ENCODE measurements around the gene ITGB3BP. TPM values are rescaled to one million over a fixed set of nuclear protein-coding genes. Genes with fewer than 3 reads are reported as not detected.

The ITGB3BP gene
- polyA plus RNA-seq, 2 of the 4 experiments (the other 2 are of a cell fraction) = 31.6 to 45.8 TPM

DNA sequence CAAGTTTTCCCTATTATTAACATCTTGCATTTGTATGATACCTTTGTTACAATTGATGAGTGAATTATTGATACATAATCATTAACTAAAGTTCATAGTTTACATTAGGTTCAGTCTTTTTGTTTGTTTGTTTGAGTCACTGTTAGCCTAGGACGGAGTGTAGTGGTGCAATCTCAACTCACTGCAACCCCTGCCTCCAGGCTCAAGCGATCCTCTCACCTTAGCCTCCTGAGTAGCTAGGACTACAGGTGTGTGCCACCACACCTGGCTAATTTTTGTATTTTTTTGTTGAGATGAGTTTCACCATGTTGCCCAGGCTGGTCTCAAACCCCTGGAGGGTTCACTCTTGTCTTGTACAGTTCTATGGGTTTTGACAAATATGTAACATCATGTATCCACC lies 36.3 kb upstream of the ITGB3BP start:
- Histone ChIP-seq H3K4me1 (peaks cover 4% of the 10 kb centered on the region; the same call in 1 of the 3 replicates), H3K4me3 (no peak overlapping the region), H3K9me3 (no peaks in the 10 kb centered on the region), H3K4me2 (no peak overlapping the region), H3K27ac (no peak overlapping the region)
- TF ChIP-seq, protein P1, sequence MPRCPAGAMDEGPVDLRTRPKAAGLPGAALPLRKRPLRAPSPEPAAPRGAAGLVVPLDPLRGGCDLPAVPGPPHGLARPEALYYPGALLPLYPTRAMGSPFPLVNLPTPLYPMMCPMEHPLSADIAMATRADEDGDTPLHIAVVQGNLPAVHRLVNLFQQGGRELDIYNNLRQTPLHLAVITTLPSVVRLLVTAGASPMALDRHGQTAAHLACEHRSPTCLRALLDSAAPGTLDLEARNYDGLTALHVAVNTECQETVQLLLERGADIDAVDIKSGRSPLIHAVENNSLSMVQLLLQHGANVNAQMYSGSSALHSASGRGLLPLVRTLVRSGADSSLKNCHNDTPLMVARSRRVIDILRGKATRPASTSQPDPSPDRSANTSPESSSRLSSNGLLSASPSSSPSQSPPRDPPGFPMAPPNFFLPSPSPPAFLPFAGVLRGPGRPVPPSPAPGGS (IDR thresholded peaks at IDR 0.05) = no peak
- TF ChIP-seq JUN (IDR thresholded peaks at IDR 0.05) (no peak), BHLHE40 (IDR thresholded peaks at IDR 0.05; ENCODE audit: low read depth, low read length) (no peak), HDAC2 (IDR thresholded peaks at IDR 0.05) (no peak), EHF (CRISPR knock-in tag; IDR thresholded peaks at IDR 0.05) (no peak), KDM5A (IDR thresholded peaks at IDR 0.05) (no peak), CEBPB (IDR thresholded peaks at IDR 0.05) (no peak), POLR2AphosphoS2 (conservative IDR thresholded peaks at IDR 0.05; ENCODE audit: low read length) (no peak), NFE2L2 (conservative IDR thresholded peaks at IDR 0.05; ENCODE audit: low read length) (no peak), ESRRA (IDR thresholded peaks at IDR 0.05; ENCODE audit: borderline replicate concordance, low read length) (no peak), RAD21 (conservative IDR thresholded peaks at IDR 0.05 in 1 of 2, IDR thresholded peaks at IDR 0.05 in 1 of 2) (no peak), EHMT2 (IDR thresholded peaks at IDR 0.05; ENCODE audit: low read depth) (no peak), TP53 (CRISPR knock-in tag; IDR thresholded peaks at IDR 0.05) (no peak), ZC3H11A (IDR thresholded peaks at IDR 0.05) (no peak), FOSL2 (IDR thresholded peaks at IDR 0.05) (no peak), FOSL2 (CRISPR knock-in tag; IDR thresholded peaks at IDR 0.05) (no peak)
- TF ChIP-seq, protein P2, sequence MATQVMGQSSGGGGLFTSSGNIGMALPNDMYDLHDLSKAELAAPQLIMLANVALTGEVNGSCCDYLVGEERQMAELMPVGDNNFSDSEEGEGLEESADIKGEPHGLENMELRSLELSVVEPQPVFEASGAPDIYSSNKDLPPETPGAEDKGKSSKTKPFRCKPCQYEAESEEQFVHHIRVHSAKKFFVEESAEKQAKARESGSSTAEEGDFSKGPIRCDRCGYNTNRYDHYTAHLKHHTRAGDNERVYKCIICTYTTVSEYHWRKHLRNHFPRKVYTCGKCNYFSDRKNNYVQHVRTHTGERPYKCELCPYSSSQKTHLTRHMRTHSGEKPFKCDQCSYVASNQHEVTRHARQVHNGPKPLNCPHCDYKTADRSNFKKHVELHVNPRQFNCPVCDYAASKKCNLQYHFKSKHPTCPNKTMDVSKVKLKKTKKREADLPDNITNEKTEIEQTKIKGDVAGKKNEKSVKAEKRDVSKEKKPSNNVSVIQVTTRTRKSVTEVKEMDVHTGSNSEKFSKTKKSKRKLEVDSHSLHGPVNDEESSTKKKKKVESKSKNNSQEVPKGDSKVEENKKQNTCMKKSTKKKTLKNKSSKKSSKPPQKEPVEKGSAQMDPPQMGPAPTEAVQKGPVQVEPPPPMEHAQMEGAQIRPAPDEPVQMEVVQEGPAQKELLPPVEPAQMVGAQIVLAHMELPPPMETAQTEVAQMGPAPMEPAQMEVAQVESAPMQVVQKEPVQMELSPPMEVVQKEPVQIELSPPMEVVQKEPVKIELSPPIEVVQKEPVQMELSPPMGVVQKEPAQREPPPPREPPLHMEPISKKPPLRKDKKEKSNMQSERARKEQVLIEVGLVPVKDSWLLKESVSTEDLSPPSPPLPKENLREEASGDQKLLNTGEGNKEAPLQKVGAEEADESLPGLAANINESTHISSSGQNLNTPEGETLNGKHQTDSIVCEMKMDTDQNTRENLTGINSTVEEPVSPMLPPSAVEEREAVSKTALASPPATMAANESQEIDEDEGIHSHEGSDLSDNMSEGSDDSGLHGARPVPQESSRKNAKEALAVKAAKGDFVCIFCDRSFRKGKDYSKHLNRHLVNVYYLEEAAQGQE (IDR thresholded peaks at IDR 0.05) = no peak
- TF ChIP-seq, protein P3, sequence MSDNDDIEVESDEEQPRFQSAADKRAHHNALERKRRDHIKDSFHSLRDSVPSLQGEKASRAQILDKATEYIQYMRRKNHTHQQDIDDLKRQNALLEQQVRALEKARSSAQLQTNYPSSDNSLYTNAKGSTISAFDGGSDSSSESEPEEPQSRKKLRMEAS (IDR thresholded peaks at IDR 0.05) = no peak
- TF ChIP-seq, protein P4, sequence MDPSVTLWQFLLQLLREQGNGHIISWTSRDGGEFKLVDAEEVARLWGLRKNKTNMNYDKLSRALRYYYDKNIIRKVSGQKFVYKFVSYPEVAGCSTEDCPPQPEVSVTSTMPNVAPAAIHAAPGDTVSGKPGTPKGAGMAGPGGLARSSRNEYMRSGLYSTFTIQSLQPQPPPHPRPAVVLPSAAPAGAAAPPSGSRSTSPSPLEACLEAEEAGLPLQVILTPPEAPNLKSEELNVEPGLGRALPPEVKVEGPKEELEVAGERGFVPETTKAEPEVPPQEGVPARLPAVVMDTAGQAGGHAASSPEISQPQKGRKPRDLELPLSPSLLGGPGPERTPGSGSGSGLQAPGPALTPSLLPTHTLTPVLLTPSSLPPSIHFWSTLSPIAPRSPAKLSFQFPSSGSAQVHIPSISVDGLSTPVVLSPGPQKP (IDR thresholded peaks at IDR 0.05; ENCODE audit: low read depth, low read length) = no peak
- TF ChIP-seq, protein P5, sequence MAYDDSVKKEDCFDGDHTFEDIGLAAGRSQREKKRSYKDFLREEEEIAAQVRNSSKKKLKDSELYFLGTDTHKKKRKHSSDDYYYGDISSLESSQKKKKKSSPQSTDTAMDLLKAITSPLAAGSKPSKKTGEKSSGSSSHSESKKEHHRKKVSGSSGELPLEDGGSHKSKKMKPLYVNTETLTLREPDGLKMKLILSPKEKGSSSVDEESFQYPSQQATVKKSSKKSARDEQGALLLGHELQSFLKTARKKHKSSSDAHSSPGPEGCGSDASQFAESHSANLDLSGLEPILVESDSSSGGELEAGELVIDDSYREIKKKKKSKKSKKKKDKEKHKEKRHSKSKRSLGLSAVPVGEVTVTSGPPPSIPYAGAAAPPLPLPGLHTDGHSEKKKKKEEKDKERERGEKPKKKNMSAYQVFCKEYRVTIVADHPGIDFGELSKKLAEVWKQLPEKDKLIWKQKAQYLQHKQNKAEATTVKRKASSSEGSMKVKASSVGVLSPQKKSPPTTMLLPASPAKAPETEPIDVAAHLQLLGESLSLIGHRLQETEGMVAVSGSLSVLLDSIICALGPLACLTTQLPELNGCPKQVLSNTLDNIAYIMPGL (CRISPR knock-in tag; IDR thresholded peaks at IDR 0.05; ENCODE audit: borderline replicate concordance) = no peak
- 44% methylated on average over 2 of the region's 2 CpGs for WGBS (ENCODE audit: missing lambda C conversion rate)
- POLR2A ChIA-PET = no interaction called here
- DNase-seq (ENCODE audit: low read depth in 1 of 2, low spot score in 1 of 2) (no peak), FAIRE-seq (no peak), ATAC-seq (no peak)
- CTCF ChIA-PET = interaction anchor here (0.6 to 1.6 kb wide), 4 partner anchors 15 to 1656 kb away, joined by 3 to 5 read pairs (median 4); no protein-coding TSS in a partner anchor
